Measurements from ENCODE around the gene EPHB2. TPM values are rescaled to one million over a fixed set of nuclear protein-coding genes. Genes with fewer than 3 reads are reported as not detected.

Gene EPHB2
- total RNA-seq, 6 experiments from 2014 or later = 13.1 to 36.4 (median 30.9) TPM

DNA sequence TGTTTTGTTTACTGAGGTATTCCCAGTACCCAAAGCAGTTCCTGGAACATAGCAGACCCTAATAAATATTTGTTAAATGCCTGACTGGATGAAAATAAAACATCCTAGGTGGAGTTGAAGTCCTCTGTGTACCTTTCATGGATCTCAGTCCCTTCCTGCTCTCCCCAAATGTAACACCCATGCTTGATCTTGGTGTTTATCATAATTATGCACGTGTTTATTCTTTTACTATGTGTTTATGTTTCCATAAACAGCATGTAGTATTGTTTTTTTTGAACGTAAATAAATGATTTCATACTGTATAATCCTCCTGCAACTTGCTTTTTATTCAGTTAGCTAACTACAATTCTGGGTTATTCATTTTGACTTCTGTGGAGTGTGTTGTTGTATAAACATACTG lies 257.2 kb downstream of the EPHB2 start:
- Mint-ChIP-seq H3K27ac (no peak overlapping the region), H3K4me1 (ENCODE audit: low read depth) (peaks cover 18% of the 10 kb centered on the region), H3K36me3 (ENCODE audit: low read depth) (peaks cover 5% of the 10 kb centered on the region; the same call in 1 of the 2 replicates), H3K27me3 (ENCODE audit: insufficient read depth) (peaks cover 43% of the 10 kb centered on the region), H3K4me3 (no peak overlapping the region), H3K9me3 (peaks cover 7% of the 10 kb centered on the region)
- TF ChIP-seq, protein P1, sequence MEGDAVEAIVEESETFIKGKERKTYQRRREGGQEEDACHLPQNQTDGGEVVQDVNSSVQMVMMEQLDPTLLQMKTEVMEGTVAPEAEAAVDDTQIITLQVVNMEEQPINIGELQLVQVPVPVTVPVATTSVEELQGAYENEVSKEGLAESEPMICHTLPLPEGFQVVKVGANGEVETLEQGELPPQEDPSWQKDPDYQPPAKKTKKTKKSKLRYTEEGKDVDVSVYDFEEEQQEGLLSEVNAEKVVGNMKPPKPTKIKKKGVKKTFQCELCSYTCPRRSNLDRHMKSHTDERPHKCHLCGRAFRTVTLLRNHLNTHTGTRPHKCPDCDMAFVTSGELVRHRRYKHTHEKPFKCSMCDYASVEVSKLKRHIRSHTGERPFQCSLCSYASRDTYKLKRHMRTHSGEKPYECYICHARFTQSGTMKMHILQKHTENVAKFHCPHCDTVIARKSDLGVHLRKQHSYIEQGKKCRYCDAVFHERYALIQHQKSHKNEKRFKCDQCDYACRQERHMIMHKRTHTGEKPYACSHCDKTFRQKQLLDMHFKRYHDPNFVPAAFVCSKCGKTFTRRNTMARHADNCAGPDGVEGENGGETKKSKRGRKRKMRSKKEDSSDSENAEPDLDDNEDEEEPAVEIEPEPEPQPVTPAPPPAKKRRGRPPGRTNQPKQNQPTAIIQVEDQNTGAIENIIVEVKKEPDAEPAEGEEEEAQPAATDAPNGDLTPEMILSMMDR (IDR thresholded peaks at IDR 0.05) = no peak
- no peak for DNase-seq

DNA sequence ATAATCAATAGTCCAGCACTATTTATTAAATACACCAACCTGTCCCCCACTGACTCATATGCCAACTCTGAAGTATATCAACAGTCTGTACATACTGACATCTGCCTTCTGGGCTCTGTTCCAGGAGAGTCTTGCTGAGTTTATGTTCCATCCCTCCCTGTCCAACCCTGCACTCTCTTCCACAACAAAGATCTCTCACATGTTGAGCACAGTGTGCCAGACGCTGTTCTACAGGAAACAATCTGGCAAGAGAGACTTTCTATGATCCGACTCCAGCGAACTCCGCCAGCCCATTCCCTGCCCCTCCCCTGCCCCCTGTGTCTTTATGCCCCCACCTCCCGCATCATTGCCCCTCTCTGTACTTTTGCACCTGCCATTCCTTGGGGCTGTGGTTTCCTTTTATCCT lies 258.7 kb downstream of the EPHB2 start:
- Mint-ChIP-seq H3K27ac (no peak overlapping the region), H3K36me3 (ENCODE audit: low read depth) (peaks cover 5% of the 10 kb centered on the region; the same call in 1 of the 2 replicates), H3K4me1 (ENCODE audit: low read depth) (peaks cover 18% of the 10 kb centered on the region), H3K9me3 (peaks cover 7% of the 10 kb centered on the region), H3K27me3 (ENCODE audit: insufficient read depth) (peaks cover 45% of the 10 kb centered on the region), H3K4me3 (no peak overlapping the region)
- TF ChIP-seq, protein P1 (IDR thresholded peaks at IDR 0.05) = no peak
- DNase-seq = peak; percentile 29

DNA sequence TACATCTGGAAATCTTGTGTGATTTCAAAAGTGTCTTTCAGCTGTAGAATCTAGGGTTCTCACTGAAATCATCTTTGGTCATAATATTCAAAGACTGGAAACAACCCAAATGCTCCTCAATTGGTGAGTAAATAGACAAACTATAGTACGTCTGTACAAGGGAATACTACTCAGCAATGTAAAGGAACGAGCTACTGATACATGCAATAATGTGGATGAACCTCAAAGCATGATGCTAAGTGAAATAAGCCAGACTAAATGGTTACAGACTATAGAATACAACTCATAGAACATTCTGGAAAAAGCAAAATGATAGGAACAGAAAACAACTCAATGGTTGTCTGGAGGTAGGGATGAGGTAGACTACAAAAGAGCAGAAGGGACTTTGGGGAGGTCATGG lies 259.5 kb downstream of the EPHB2 start:
- Mint-ChIP-seq H3K36me3 (ENCODE audit: low read depth) (peaks cover 5% of the 10 kb centered on the region; the same call in 1 of the 2 replicates), H3K9me3 (peaks cover 7% of the 10 kb centered on the region), H3K27ac (no peak overlapping the region), H3K27me3 (ENCODE audit: insufficient read depth) (peaks cover 46% of the 10 kb centered on the region), H3K4me1 (ENCODE audit: low read depth) (peaks cover 18% of the 10 kb centered on the region), H3K4me3 (no peak overlapping the region)
- DNase-seq = no peak
- TF ChIP-seq, protein P1 (IDR thresholded peaks at IDR 0.05) = no peak

Small RNAs within 50 kb of the gene (microRNA-seq; reads per million reads assigned to microRNA genes)
- not detected for gene MIR4253
- gene MIR4684 = not detected

Other genes with a start within 250 kb of the EPHB2 start
- not detected for gene EPHA8, start 147.3 kb upstream of the EPHB2 start, total RNA-seq (2021; fragmentation: NEBNext Ultra II Directional; extraction: Animal tissue kit (Norgen Biotek cat#: 25700))
- gene C1QA, start 74.2 kb upstream of the EPHB2 start, total RNA-seq (2021; fragmentation: NEBNext Ultra II Directional; extraction: Animal tissue kit (Norgen Biotek cat#: 25700)) = not detected
- gene C1QC, start 67.2 kb upstream of the EPHB2 start, total RNA-seq (2021; fragmentation: NEBNext Ultra II Directional; extraction: Animal tissue kit (Norgen Biotek cat#: 25700)) = not detected
- not detected for gene C1QB, start 57.6 kb upstream of the EPHB2 start, total RNA-seq (2021; fragmentation: NEBNext Ultra II Directional; extraction: Animal tissue kit (Norgen Biotek cat#: 25700))